Mammary epithelial cell (primary cell): Measurements from ENCODE around the gene E2F1.

Experiments
- EZH2 ChIP-seq: IDR thresholded peaks from 2 replicates; pipeline ENCODE4 v1.6.1; 2012; ENCODE audit warnings: low read length, inconsistent platforms, borderline replicate concordance
- TF ChIP-seq, protein P1 (sequence below), 2 donors: IDR thresholded peaks in 1 of 2; conservative IDR thresholded peaks in 1 of 2; 2 replicates each; pipeline ENCODE4 v1.5.1; 2011 to 2012; ENCODE audit warnings: inconsistent platforms in 2 of 2, low read length in 2 of 2, mild to moderate bottlenecking in 2 of 2, control low read depth in 1 of 2, low read depth in 1 of 2; ENCODE audit not compliant: insufficient read depth in 1 of 2; ENCODE audit errors: extremely low read depth in 1 of 2

DNA sequence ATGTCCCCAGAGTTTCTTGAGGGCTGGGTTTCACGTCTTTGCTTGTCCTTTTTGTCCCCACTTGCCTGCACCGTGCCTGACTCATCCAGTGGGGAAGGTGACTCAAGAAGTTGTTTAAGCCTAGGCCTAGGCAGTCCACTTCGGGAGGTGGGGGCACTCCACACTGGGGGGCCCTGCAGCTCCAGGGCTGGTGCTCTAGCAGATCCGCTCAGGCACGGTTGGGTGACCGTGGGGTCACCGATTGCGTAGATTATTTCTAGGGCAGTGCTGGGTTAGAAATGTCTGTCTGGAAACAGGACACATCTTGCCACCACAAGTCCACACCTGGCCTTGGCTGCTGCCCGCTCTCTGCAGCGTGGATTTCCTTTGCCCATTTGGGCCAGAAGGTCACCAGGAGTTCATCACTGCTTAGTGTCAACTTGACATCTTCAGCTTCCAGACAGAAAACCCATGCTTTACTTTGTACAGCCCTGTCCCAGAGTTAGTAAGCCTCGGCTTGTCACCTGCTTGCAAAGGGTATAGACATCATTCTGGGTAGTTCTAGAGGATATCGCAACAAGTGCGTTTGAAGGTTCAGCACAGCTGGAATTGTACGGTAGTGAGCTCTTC is 37.7 kb downstream of the E2F1 start:
- TF ChIP-seq, protein P1, sequence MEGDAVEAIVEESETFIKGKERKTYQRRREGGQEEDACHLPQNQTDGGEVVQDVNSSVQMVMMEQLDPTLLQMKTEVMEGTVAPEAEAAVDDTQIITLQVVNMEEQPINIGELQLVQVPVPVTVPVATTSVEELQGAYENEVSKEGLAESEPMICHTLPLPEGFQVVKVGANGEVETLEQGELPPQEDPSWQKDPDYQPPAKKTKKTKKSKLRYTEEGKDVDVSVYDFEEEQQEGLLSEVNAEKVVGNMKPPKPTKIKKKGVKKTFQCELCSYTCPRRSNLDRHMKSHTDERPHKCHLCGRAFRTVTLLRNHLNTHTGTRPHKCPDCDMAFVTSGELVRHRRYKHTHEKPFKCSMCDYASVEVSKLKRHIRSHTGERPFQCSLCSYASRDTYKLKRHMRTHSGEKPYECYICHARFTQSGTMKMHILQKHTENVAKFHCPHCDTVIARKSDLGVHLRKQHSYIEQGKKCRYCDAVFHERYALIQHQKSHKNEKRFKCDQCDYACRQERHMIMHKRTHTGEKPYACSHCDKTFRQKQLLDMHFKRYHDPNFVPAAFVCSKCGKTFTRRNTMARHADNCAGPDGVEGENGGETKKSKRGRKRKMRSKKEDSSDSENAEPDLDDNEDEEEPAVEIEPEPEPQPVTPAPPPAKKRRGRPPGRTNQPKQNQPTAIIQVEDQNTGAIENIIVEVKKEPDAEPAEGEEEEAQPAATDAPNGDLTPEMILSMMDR (conservative IDR thresholded peaks at IDR 0.05 in 1 of 2, IDR thresholded peaks at IDR 0.05 in 1 of 2; ENCODE audit: extremely low read depth in 1 of 2, insufficient read depth in 1 of 2, low read depth in 1 of 2, low read length in 2 of 2), result no peak
- TF ChIP-seq EZH2, result no peak
